GM13976 (cell line): ENCODE results near the gene ELOVL2.

ENCODE experiments used
- DNase-seq: peaks from one replicate; pipeline ENCODE4 v3.0.0; 2012; ENCODE audit warnings: low spot score
- in situ Hi-C: fragments of 300-500 bp; cut with MboI; formaldehyde crosslinking; loops from one replicate; pipeline ENCODE4 v1.12.0; 2022; ENCODE audit warnings: low sequenced_read_pairs, mixed read lengths, inconsistent platforms; ENCODE audit not compliant: unreplicated experiment
- TF ChIP-seq, protein P1 (sequence below): IDR thresholded peaks from 2 replicates; pipeline ENCODE4 v1.5.1; 2012; ENCODE audit warnings: borderline replicate concordance, mild to moderate bottlenecking; ENCODE audit not compliant: insufficient read depth; ENCODE audit errors: extremely low read depth, missing control alignments, control extremely low read depth

The ELOVL2 gene

DNA sequence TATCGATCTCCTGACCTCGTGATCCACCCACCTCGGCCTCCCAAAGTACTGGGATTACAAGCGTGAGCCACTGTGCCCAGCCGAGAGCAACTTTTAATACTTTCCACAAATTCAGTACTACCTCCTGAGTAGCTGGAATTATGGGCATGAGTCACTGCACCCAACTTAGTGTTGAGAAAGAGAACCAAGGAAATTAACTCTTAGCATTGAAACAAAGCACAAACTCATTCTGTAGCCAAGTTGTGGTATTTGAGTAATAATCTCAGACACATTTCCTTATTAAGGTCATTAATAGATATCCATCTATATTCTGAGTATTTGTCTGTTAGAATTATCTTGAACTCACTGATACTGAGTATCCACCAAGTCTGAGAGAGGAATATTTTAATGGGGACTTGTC, 14.3 kb upstream of the ELOVL2 start:
- in situ Hi-C loops, result loop anchor here (25.0 kb wide), 1 partner anchor 571 kb away; no protein-coding TSS in a partner anchor
- TF ChIP-seq, protein P1, sequence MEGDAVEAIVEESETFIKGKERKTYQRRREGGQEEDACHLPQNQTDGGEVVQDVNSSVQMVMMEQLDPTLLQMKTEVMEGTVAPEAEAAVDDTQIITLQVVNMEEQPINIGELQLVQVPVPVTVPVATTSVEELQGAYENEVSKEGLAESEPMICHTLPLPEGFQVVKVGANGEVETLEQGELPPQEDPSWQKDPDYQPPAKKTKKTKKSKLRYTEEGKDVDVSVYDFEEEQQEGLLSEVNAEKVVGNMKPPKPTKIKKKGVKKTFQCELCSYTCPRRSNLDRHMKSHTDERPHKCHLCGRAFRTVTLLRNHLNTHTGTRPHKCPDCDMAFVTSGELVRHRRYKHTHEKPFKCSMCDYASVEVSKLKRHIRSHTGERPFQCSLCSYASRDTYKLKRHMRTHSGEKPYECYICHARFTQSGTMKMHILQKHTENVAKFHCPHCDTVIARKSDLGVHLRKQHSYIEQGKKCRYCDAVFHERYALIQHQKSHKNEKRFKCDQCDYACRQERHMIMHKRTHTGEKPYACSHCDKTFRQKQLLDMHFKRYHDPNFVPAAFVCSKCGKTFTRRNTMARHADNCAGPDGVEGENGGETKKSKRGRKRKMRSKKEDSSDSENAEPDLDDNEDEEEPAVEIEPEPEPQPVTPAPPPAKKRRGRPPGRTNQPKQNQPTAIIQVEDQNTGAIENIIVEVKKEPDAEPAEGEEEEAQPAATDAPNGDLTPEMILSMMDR, result no peak
- DNase-seq, result no peak

DNA sequence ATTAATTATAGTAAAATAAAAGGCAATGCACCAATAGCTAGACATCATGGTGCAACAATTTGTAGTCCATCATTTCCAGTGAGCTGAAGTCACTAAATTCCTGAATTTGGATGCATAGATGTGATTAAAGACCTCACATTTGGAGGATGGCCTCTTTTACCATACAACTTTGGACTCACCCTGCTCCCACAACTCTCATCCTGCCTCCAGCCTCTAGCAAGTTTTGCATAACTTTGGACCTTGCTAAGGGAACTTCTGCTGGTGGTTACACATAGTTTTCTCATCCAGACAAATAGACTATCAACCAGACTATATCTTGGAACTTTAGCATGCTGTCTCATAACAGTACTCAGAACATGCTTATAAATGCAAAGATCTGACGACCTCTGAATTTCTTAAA, 12.8 kb upstream of the ELOVL2 start:
- no peak for DNase-seq
- TF ChIP-seq, protein P1, result no peak
- in situ Hi-C loops, result loop anchor here (25.0 kb wide), 1 partner anchor 570 kb away; no protein-coding TSS in a partner anchor

DNA sequence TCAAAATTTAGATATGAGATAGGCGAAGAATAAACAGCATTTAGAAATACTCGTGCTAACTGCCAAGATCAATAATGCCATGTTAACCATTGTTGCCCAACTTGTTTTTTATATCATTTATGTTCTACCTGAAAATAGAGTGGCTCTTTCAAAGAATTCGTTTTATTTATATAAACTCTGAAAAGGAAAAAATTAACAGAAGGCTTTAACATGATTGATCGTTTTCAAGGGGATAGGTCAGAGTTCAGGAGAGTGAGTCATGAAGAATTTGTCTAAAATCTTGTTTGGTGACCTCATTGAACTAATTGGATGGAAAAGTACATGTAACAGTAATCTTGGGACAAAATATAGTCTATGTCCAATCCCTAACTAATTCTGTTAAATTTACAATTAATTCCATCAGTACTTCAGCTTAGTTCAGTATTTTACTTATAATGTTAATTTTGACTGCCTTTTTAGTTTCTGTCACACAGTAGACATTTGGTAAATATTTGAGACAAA, 11.1 kb upstream of the ELOVL2 start:
- TF ChIP-seq, protein P1, result no peak
- in situ Hi-C loops, result loop anchor here (25.0 kb wide), 1 partner anchor 568 kb away; no protein-coding TSS in a partner anchor
- DNase-seq, result no peak

DNA sequence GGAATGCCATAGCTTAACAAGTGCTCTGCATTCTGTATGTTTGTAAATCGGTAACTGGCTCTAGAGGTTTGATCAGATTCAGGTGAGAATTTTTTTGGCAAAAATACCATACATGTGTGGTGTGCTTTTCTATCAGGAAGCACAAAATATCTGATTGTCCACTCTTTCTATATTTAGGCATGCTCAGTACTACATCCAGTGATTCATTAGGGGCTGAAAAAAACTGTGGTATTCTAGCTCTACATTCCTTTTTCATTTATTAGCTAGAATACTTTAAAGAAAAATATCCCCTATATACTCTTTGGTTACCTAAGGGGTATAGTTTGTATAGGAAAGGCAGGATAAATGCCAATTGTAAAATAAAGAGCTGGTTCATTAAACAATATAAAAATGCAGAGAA, 10.6 kb upstream of the ELOVL2 start:
- in situ Hi-C loops, result loop anchor here (25.0 kb wide), 1 partner anchor 567 kb away; no protein-coding TSS in a partner anchor
- no peak for DNase-seq

DNA sequence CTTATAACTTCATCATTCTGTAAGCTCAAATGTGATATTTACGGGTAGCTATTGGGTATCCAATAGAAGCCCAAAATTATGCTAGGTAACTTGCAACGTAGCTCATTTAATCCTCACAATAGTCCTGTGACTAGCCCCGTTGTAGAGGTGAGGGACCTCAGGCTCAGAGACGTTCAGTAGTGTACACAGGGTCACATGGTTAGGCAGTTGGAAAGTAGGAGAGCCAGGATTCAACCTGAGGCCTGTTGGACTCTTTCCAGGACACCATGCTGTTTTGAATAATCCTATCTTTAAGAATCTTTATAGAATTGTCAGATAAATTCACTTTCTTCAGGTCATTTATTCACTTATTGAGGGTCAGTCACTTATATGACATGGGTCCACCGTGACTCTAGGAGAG, 9.2 kb upstream of the ELOVL2 start:
- TF ChIP-seq, protein P1, result no peak
- in situ Hi-C loops, result loop anchor here (25.0 kb wide), 1 partner anchor 566 kb away; no protein-coding TSS in a partner anchor
- no peak for DNase-seq

More for the DNA sequence above, 10.6 kb upstream of the ELOVL2 start:
- TF ChIP-seq, protein P1, result no peak

DNA sequence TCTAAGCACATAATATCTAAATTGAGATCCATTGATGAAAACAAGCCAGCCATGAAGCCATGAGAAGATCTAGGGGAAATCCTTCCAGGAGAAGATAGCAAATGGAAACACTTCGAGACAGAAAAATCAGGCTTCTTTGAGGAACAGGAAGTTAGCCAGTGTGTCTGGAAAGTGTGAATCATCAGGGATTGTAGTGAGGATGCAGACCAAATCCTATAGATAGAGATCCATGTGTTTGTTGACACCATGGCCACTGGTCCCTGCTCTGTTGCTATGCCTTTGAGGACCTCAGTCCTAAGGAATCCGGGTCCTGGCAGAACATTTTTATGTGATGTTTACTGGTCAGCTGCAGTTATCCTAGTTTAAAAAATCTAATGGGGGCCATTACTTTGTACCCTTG, 6.6 kb upstream of the ELOVL2 start:
- DNase-seq, result no peak
- TF ChIP-seq, protein P1, result no peak
- in situ Hi-C loops, result loop anchor here (25.0 kb wide), 1 partner anchor 563 kb away; no protein-coding TSS in a partner anchor
